ENCODE measurements around the gene YBEY.

YBEY gene

DNA sequence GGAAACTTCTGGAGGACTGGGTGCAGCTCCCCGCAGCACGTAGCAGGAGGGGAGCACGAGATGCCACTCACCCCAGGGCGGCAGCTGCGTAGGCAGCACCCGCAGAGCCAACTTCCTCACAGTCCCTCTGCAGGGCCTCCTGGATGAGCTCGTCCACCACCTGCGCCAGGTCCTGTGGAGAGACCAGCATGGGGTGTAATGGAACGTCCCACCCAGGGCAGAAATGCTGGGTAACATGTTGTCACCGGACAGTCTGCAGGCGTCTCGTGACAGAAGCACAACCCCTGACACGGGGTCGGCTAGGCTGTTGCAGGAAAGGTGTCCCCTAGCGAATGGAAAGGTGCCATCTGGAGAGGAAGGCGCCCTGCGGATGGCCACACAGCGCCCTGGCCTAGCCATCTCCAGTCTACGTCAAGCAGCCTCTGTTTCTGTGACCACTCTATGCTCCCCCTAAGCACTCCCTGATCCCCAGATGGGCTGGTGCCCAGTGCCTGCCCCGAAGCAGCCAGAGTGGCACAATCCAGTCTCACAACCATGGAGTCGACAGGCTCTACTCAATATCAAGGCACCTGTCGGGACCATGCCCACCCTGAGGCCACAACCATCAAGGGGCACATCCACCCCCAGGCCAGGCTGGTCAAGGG, 22.0 kb upstream of the YBEY start:
- DNase-seq (ENCODE audit: low read depth in 2 of 2, low spot score in 1 of 2): no peak

- no peak for DNase-seq (ENCODE audit: low read depth in 2 of 2, low spot score in 1 of 2)
Observed at GRCh38 chr21:46264690-46265144, 21.4 kb upstream of the YBEY start.

DNA sequence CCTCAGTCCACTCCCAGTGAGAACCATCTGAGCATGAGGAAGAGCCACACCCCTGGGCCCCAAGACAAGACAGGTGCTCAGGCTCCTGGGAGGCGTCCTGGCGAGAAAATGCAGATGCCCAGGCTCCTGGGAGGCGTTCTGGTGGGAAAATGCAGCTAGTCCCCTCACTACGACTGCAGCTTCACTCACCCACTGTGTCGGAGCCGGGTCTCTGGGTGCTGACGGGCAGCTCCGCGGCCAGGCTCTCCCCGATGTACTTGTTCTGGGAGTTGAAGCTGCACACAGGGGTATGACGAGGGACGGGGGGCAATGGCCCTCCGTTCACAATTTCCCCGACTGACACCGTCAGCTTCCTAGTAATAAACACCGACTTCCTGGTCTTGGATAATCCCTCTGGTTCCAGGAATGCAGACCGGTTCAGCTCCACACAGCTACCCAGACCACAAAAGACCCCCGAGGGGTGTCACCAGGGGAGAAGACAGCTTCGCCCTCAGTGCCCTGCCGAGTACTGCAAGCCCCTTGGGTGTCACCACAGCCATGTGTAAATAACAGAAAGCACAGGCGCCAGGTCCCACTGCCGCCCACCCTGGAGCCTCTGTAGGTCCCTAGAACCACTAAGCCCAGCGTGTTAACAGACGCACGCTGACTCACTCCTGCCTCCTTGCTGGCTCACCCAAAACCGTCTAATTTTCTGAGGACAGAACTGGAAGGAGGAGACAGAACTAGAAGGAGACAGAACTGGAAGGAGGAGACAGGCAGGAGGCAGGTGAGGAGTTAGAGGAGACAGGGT, 20.2 kb upstream of the YBEY start:
- no peak for DNase-seq (ENCODE audit: low read depth in 2 of 2, low spot score in 1 of 2)

DNA sequence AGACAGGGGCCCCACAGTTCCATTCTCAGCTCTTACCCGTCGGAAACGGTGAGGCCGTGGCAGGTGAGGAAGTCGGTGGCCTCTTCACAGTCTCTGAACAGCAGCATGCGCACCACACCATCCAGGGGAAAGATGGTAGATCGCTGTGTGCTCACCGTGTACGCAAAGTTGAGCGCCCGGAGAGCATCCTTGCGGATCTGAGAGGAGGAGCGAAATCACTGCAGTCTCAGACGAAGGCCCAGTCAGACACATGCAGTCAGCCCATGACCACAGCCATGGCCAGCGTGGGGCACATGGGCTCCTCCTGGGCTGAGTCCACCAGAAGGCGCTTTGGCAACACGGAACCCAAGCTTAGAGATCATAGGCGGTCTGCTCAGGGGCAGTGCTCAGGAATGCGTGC, 19.2 kb upstream of the YBEY start:
- no peak for DNase-seq (ENCODE audit: low read depth in 2 of 2, low spot score in 1 of 2)

DNA sequence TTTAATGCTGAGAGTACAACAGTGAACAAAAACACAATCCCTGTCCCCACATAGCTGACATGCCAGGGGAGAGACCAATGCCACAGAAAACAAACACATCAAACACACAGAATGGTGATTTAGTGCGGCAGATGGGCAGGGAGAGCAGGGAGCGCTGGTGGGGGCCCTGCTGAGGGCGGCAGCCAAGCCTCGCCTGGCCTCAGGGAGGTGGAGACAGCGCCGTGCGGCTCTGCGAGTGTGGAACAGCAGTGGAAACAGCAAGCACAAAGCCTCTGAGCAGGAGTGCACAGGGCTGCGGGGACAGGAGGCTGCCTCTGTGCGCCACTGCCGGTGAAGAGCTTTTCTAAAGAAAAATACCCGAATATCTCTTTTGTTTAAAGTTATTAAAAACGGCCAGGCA, 17.8 kb upstream of the YBEY start:
- DNase-seq (ENCODE audit: low read depth in 2 of 2, low spot score in 1 of 2): no peak

DNA sequence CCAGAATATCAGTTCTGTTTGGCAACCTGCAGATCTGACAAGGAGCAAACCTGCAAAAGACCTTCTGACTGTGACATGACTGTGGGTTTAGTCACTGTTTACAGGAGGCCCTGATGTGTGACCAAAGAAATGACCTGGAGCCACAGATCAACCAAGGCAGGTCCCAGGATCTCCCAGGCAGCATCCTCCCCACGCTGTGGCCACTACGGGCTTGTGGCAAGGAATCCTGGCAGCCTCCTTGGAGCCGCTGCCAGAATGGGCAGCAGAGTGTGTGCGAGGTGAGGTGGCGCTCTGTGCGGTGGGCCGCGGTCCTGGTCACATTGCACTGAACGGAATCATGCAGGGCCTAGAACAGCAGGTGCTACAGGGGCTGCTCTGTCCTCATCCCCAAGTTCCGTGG, 16.7 kb upstream of the YBEY start:
- DNase-seq (ENCODE audit: low read depth in 2 of 2, low spot score in 1 of 2): no peak

- no peak for DNase-seq (ENCODE audit: low read depth in 2 of 2, low spot score in 1 of 2)
Observed at GRCh38 chr21:46273341-46273740, 12.8 kb upstream of the YBEY start.

DNA sequence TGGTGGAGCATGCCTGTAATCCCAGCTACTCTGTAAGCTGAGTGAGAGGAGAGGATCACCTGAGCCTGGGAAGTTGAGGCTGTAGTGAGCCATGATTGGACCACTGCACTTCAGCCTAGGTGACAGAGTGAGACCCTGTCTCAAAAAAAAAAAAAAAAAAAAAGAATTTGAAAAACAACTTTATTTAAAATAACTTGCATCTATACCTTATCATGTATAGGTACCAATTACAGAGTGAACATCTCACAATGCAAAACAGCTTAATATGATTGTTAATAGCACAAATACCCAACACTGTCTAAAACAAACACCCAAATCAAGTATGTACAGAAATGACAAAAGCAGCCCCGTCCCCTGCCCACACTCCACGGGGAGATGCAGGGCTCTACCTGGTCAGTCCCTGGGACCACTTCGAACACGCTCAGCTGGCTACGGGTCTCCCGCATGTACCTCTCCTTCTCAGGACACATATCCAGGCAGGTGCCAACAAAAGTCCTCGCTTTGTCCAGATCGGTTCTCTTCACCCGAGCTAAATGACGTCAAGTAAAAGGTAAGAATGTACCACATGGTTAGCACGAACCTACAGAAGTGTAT, 11.2 kb upstream of the YBEY start:
- no peak for DNase-seq (ENCODE audit: low read depth in 2 of 2, low spot score in 1 of 2)

- no peak for DNase-seq (ENCODE audit: low read depth in 2 of 2, low spot score in 1 of 2)
Observed at GRCh38 chr21:46284077-46284644, 2.0 kb upstream of the YBEY start.

DNA sequence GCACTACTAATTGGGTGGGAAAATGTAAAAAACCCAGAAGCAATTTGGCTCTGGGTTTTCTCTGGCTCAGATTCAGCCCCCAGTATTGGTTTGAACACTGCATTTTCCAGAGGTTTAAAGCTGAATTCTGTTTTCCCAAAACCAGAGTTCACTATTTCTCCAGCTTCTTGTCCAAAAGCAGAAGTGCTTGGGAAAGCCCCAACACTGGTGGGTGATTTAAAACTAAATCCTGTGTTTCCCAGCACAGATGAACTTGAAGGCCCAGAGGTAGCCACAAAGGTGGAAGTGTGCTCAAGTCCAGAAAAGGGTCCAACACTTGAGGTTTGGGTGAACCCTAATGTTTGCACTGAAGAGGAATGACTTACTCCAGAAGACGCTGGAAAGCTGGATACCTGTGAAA, 1.4 kb upstream of the YBEY start:
- no peak for DNase-seq (ENCODE audit: low read depth in 2 of 2, low spot score in 1 of 2)

- DNase-seq (ENCODE audit: low read depth in 2 of 2, low spot score in 1 of 2): no peak
Observed at GRCh38 chr21:46285206-46285661, 908 bp upstream of the YBEY start, which contains the start of gene MCM3AP. MCM3AP (minus strand) TSS chr21:46285611; CDS start chr21:46285286, 325 bp downstream.

GRCh38 chr21:46286648-46287002, 483 bp downstream of the YBEY start:
- no peak for DNase-seq (ENCODE audit: low read depth in 2 of 2, low spot score in 1 of 2)

GRCh38 chr21:46287541-46287940, 1.4 kb downstream of the YBEY start:
- no peak for DNase-seq (ENCODE audit: low read depth in 2 of 2, low spot score in 1 of 2)

- DNase-seq (ENCODE audit: low read depth in 2 of 2, low spot score in 1 of 2): no peak
Observed at GRCh38 chr21:46289655-46290179, 3.6 kb downstream of the YBEY start.

DNA sequence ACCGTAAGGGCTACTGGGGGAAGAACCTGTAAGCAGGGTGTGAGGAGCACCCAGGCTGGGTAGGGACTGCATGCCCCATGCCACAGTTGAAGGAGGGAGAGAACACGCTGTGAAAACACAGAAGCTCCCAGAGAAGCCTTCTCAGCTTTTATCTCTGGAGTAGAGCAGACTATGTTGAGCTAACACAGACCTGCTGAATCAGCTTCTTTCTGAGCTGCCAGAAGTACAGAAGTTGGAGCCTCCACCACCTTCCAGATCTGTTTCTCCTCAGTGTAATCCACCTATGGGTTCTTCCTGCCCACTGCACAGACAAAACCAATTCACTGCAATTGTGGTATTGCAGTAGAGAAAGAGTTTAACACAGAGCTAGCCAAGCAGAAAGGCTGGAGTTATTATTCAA, 5.4 kb downstream of the YBEY start:
- DNase-seq (ENCODE audit: low read depth in 2 of 2, low spot score in 1 of 2): no peak

DNA sequence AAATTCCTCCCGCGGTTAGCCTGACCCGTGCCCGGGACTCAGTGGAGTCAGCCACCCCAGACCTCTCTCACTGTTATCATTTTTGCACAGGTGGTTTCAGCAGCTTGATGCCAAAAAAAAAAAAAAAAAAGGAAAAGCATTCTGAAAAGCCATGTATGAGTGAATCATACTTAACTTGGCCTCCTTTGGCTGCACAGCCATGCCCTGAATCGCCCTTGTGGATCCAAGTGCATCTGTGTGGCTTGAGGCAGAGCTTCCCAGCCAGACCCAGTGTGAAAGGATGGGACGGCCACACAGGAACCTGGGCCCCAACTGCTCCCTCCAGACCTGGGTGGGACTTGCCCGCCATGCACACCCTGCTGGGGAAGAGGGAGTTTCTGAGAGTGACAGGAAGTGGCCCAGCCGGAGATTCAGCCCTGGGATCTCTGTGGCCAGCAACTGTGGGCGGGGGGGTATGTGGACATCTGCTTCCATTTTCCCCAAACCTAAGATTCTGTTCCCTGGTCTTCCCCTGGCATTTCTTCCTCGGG, 8.6 kb downstream of the YBEY start:
- no peak for DNase-seq (ENCODE audit: low read depth in 2 of 2, low spot score in 1 of 2)

GRCh38 chr21:46295177-46295770, 9.1 kb downstream of the YBEY start:
- no peak for DNase-seq (ENCODE audit: low read depth in 2 of 2, low spot score in 1 of 2)

GRCh38 chr21:46295996-46296752, 10.0 kb downstream of the YBEY start:
- peak; percentile 29 to 35 for DNase-seq (ENCODE audit: low read depth in 2 of 2, low spot score in 1 of 2)

DNA sequence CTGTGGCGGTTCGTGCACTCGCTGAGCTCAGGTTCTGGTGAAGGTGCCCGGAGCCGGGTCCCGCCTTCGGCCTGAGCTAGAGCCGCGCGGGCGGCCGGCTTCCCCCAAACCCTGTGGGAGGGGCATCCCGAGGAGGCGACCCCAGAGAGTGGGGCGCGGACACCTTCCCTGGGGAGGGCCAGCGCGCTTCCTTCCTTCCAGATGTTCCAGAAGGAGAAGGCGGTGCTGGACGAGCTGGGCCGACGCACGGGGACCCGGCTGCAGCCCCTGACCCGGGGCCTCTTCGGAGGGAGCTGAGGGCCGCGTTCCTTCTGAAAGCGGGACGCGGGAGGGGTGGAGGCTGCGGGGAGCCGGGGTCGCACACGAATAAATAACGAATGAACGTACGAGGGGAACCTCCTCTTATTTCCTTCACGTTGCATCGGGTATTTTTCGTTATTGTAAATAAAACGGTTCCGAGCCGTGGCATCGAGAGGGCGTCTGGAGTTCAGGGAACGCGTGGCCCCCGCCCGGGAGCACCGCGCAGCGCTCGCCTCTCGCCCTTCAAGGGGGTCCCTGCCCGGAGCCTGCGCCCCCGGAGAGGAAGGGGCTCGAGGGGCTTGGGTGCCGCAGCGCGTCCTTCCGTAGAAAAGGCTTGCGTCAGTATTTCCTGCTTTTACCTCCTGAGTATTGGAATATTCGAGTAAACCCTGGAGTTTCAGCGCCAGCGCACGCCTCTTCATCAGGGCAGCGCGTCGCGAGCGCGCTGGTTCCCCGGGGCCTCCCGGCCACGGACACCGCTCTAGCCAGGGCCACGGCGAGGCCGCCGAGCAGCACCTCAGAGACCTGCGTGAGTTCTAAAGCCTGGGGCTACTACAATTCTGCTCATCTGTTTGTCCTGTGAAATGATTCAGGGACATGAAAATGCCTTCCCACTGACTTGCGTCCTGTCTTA, 11.5 kb downstream of the YBEY start:
- no peak for DNase-seq (ENCODE audit: low read depth in 2 of 2, low spot score in 1 of 2)

All from stimulated activated CD8-positive, alpha-beta memory T cell treated with anti-CD3 and anti-CD28 coated beads, Interleukin-4, amount 100 ng/mL, for 4 hours (primary cell).